Measurements from ENCODE around the gene RASGEF1B. TPM values are rescaled to one million over a fixed set of nuclear protein-coding genes. Genes with fewer than 3 reads are reported as not detected.

RASGEF1B gene
- total and polyA plus RNA-seq, 2 experiments from 2014 or later, result 2.9 to 4.6 TPM

DNA sequence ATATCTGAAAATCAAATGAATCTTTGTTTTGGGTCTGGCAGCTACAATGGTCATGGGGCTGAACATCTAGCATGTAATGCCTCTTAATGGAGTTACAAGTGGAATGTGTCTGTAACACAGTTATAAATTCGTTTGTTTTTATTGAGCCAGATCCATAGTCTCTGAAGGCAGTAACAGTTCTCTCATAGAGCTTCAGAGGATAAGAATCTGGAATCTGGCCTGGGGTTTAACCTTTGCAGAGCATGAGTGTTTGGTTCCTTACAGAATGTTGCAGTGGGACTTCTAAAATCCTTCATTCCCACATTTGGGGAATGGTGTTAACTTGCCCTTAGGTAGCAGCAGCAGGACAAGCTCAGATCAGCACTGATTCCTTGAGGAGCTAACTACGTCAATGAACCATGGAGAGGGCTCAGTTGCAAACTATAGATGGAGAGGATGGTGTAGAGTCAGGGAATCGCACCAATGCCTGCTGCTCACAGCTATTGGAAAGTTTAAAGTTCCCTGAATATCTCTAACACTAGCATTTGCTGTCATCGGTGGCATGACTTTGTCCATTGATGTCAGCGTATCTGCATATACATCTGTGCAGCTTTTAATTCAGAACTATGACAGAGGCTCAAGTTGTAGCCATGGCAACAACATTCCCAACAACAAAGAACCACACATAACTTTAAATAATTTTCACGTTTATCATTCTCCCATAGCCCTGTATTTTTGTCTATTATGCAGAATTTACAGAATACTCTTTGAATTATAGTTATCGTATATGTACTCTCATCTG is 72.2 kb downstream of the RASGEF1B start:
- no peaks in the 10 kb centered on the region for H3K27me3 ChIP-seq
- H3K4me3 ChIP-seq, result no peak overlapping the region
- TF ChIP-seq, protein P1, sequence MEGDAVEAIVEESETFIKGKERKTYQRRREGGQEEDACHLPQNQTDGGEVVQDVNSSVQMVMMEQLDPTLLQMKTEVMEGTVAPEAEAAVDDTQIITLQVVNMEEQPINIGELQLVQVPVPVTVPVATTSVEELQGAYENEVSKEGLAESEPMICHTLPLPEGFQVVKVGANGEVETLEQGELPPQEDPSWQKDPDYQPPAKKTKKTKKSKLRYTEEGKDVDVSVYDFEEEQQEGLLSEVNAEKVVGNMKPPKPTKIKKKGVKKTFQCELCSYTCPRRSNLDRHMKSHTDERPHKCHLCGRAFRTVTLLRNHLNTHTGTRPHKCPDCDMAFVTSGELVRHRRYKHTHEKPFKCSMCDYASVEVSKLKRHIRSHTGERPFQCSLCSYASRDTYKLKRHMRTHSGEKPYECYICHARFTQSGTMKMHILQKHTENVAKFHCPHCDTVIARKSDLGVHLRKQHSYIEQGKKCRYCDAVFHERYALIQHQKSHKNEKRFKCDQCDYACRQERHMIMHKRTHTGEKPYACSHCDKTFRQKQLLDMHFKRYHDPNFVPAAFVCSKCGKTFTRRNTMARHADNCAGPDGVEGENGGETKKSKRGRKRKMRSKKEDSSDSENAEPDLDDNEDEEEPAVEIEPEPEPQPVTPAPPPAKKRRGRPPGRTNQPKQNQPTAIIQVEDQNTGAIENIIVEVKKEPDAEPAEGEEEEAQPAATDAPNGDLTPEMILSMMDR (IDR thresholded peaks at IDR 0.05; ENCODE audit: low read depth, low read length), result no peak
- H3K36me3 ChIP-seq, result no peaks in the 10 kb centered on the region
- no peaks in the 10 kb centered on the region for H3K9me3 ChIP-seq (ENCODE audit: low read depth)
- peaks cover 7% of the 10 kb centered on the region for H3K4me1 ChIP-seq (ENCODE audit: low read depth)
- DNase-seq (ENCODE audit: low read depth in 1 of 2, low spot score in 1 of 2), result no peak
- no peak overlapping the region for H3K27ac ChIP-seq

DNA sequence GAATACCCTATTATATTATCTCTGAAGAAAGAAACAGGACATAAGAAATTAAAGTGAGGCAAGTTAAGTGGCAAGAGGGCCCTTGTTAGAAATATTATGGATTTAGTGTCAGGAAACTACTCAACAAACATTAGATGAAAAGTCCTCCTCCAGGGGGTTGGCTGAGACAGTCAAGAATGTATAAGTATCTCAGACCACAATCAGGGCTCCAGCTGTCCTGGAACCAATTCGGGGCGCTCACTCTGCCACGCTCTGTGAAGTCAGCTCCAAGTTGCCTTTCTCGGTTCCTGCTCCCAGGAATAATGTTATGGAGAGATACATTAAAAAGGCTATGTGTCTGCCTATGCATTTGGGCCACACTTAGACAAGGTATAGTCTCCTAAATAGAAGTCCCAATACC is 73.3 kb downstream of the RASGEF1B start:
- TF ChIP-seq, protein P1 (IDR thresholded peaks at IDR 0.05; ENCODE audit: low read depth, low read length), result no peak
- no peaks in the 10 kb centered on the region for H3K27me3 ChIP-seq
- H3K27ac ChIP-seq, result no peak overlapping the region
- peaks cover 7% of the 10 kb centered on the region for H3K4me1 ChIP-seq (ENCODE audit: low read depth)
- H3K36me3 ChIP-seq, result no peaks in the 10 kb centered on the region
- H3K9me3 ChIP-seq (ENCODE audit: low read depth), result no peaks in the 10 kb centered on the region
- DNase-seq (ENCODE audit: low read depth in 1 of 2, low spot score in 1 of 2), result no peak
- no peak overlapping the region for H3K4me3 ChIP-seq

DNA sequence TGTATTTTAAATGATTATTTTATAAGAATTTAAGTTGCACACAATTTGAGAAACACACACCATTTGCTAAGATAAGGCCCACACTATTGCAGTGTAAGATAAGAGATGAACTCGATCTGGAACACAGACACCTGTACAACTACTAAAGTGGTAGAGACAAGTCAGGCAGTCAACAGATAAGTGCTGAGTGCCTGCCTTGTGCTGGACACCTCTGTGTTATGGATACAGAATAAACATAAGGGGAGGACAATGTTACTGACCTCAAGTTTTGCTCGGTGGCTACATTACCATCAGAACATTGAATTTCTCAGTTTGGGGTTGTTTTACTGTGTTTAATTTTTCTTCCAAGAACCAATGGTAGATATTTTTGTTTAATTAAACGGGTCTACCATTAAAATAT is 74.1 kb downstream of the RASGEF1B start:
- Histone ChIP-seq H3K36me3 (no peaks in the 10 kb centered on the region), H3K9me3 (ENCODE audit: low read depth) (no peaks in the 10 kb centered on the region), H3K4me1 (ENCODE audit: low read depth) (peaks cover 7% of the 10 kb centered on the region), H3K27ac (no peak overlapping the region), H3K4me3 (no peak overlapping the region), H3K27me3 (no peaks in the 10 kb centered on the region)
- TF ChIP-seq, protein P1 (IDR thresholded peaks at IDR 0.05; ENCODE audit: low read depth, low read length), result no peak
- no peak for DNase-seq (ENCODE audit: low read depth in 1 of 2, low spot score in 1 of 2)

DNA sequence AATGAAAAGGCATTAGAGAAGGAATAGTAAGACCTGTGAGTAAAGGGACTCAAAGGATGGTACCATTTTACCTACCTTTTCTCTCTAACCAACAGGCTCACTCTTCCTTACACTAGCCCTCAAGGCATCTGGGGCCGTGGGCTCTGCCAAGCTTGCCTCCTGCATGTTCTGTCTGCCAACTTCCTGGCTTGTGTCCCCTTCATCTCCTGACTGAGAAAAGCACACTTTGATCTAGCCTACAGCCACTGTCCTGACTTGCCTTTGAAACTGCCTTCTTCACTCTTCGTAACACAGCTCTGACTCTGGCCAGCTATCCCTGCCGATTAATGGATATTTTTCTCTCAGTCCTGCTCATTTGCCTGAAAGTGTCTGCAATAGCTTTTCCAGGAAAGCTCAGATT is 76.5 kb downstream of the RASGEF1B start:
- Histone ChIP-seq H3K4me3 (no peak overlapping the region), H3K36me3 (no peaks in the 10 kb centered on the region), H3K4me1 (ENCODE audit: low read depth) (peaks cover 4% of the 10 kb centered on the region), H3K27me3 (no peaks in the 10 kb centered on the region), H3K9me3 (ENCODE audit: low read depth) (no peaks in the 10 kb centered on the region), H3K27ac (no peak overlapping the region)
- TF ChIP-seq, protein P1 (IDR thresholded peaks at IDR 0.05; ENCODE audit: low read depth, low read length), result no peak
- no peak for DNase-seq (ENCODE audit: low read depth in 1 of 2, low spot score in 1 of 2)

DNA sequence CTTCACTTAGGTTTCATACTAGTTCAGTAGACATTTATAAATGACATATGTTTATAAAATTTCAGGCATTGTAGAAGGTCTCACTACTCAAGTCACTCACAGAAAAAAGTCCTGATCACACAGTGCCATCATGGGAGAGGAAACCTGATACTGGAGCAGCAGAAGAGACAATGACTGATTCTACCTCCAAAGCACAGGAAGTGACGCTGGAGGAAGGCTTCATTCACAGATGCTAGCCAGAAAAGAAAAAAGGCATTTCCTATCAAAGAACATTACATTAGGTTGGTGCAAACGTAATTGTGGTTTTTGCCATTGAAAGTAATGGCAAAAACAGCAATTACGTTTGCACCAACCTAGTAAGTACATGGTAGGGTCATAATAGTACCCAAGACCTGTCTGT is 79.5 kb downstream of the RASGEF1B start:
- Histone ChIP-seq H3K27me3 (no peaks in the 10 kb centered on the region), H3K9me3 (ENCODE audit: low read depth) (no peaks in the 10 kb centered on the region), H3K4me3 (no peak overlapping the region), H3K27ac (no peak overlapping the region), H3K4me1 (ENCODE audit: low read depth) (no peaks in the 10 kb centered on the region), H3K36me3 (no peaks in the 10 kb centered on the region)
- no peak for DNase-seq (ENCODE audit: low read depth in 1 of 2, low spot score in 1 of 2)
- TF ChIP-seq, protein P1 (IDR thresholded peaks at IDR 0.05; ENCODE audit: low read depth, low read length), result no peak

Data from cardiac muscle cell (in vitro differentiated cells and primary cell).